A673 (cell line): ENCODE results near the gene THPO. TPM values are rescaled to one million over a fixed set of nuclear protein-coding genes. Genes with fewer than 3 reads are reported as not detected.

Source experiments
- Bru-seq: library from RNA; stranded (reverse); fragments of 400-500 nt; gene quantifications from one replicate; lab custom pipeline; 2021; lab: Mats Ljungman, UMichigan
- BruChase-seq, 2 experiments: library from RNA; stranded (reverse); fragments of 400-500 nt; gene quantifications; one replicate each; lab custom pipeline; 2021; lab: Mats Ljungman, UMichigan
- BruUV-seq: library from RNA; stranded (reverse); fragments of 400-500 nt; replicated peaks from 2 replicates; lab custom pipeline; 2021; lab: Mats Ljungman, UMichigan
- CTCF ChIA-PET: fragments of 300-600 bp; sonication (Branson Sonifier 250); formaldehyde crosslinking; loops from one replicate; lab custom pipeline; 2022; ENCODE audit warnings: antibody characterized with exemption; lab: Charles Lee
- POLR2A ChIA-PET: fragments of 300-600 bp; sonication (Branson Sonifier 250); formaldehyde crosslinking; loops from one replicate; lab custom pipeline; 2022; ENCODE audit warnings: antibody characterized with exemption; ENCODE audit not compliant: low non-redundant PET; lab: Charles Lee
- DNase-seq: peaks from one replicate; pipeline ENCODE4 v3.0.0-alpha.2; 2015; ENCODE audit warnings: low spot score
- H3K27ac ChIP-seq: fragments of 200-600 bp; sonication (generic); 2 replicates; pipeline ENCODE4 v1.5.1; 2016; ENCODE audit warnings: mixed run types, low read depth, mild to moderate bottlenecking, mixed read lengths, antibody characterized with exemption, low read length; ENCODE audit not compliant: poor library complexity, severe bottlenecking
- H3K27me3 ChIP-seq: fragments of 200-600 bp; sonication (generic); replicated peaks from 2 replicates; pipeline ENCODE4 v1.6.1; 2017; ENCODE audit warnings: mixed run types, low read depth, mild to moderate bottlenecking, mixed read lengths, antibody characterized with exemption, low read length; ENCODE audit not compliant: insufficient read depth, poor library complexity
- H3K36me3 ChIP-seq: fragments of 200-600 bp; sonication (generic); 2 replicates; pipeline ENCODE4 v1.6.1; 2016; ENCODE audit warnings: mixed run types, mild to moderate bottlenecking, mixed read lengths, antibody characterized with exemption, low read length; ENCODE audit not compliant: insufficient read depth, poor library complexity, severe bottlenecking
- H3K4me1 ChIP-seq: fragments of 200-600 bp; sonication (generic); 2 replicates; pipeline ENCODE4 v1.6.1; 2017; ENCODE audit warnings: mixed run types, mild to moderate bottlenecking, mixed read lengths, antibody characterized with exemption, low read length; ENCODE audit not compliant: insufficient read depth, poor library complexity, severe bottlenecking
- H3K4me3 ChIP-seq: fragments of 200-600 bp; sonication (generic); 2 replicates; pipeline ENCODE4 v1.5.1; 2016; ENCODE audit warnings: low read depth, mixed run types, mild to moderate bottlenecking, mixed read lengths, low read length; ENCODE audit not compliant: poor library complexity, severe bottlenecking
- H3K9me3 ChIP-seq: fragments of 200-600 bp; sonication (generic); 2 replicates; pipeline ENCODE4 v1.6.1; 2016; ENCODE audit warnings: mixed run types, low read depth, mild to moderate bottlenecking, mixed read lengths, antibody characterized with exemption, low read length; ENCODE audit not compliant: poor library complexity, severe bottlenecking
- CTCF ChIP-seq: fragments of 300-800, 200-600 bp; sonication (generic); conservative IDR thresholded peaks from 2 replicates; pipeline ENCODE4 v1.5.1; 2017; ENCODE audit warnings: low read depth, mild to moderate bottlenecking, antibody characterized with exemption, low read length, moderate library complexity, mixed read lengths
- EZH2 ChIP-seq: fragments of 200-600 bp; sonication (generic); IDR thresholded peaks from 2 replicates; pipeline ENCODE4 v1.6.1; 2017; ENCODE audit warnings: borderline replicate concordance, low read depth, mild to moderate bottlenecking, mixed read lengths, antibody characterized with exemption, low read length; ENCODE audit not compliant: poor library complexity, severe bottlenecking
- intact Hi-C: fragments of 100-400 bp; cut with micrococcal nuclease; formaldehyde crosslinking; loops from one replicate; pipeline ENCODE4 v1.10.0; 2022; ENCODE audit not compliant: unreplicated experiment
- long read RNA-seq: library from polyadenylated mRNA; stranded (forward); transcript quantifications from one replicate; pipeline ENCODE4 v2.0.0, GENCODE V29; 2022
- total RNA-seq: library from RNA; stranded (reverse); gene quantifications from 2 replicates; pipeline ENCODE4 v1.2.3, GENCODE V29; 2021

THPO gene
- total RNA-seq (not detected in 2 replicates), Bru-seq, nascent RNA (not detected), BruChase-seq, experiment 1, labeled RNA remaining after a 2-hour chase (not detected), BruChase-seq, experiment 2, labeled RNA remaining after a 6-hour chase (not detected)
- long read RNA-seq = 0 reads

DNA sequence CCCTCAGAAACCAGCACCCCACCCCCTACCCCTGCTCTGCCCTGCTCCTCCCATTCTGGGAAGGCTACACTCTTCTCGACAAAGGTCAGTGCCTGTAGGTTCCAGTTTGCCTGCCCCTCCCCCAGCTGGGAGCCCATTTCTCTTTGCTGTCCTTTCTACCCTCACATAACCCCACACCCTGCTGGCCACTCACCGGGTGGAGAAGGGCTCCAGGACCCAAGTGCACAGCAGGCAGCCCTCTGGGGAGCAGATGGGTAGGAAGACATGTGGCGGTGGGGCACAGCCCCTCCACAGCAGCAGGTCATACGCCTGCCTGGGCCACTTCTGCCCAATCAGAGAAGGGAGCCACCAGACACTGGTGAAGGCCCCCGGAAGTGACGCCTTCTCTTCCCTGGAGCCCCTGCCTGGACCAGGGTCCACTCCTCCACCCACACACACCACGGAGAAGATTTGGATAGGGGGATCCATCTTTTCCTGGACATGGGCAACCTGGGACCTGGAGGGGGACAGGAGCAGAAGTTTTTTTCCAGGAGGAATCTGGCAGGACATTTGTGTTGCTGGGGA lies at the start of gene THPO:
TSS of gene THPO (minus strand) at position 326 of the 564 bp plus-strand sequence. CDS start 1,948 bp downstream, outside the sequence.
- no peaks in the 10 kb centered on the region for H3K9me3 ChIP-seq
- ChIA-PET POLR2A (no interaction called here), CTCF (no interaction called here)
- intact Hi-C loops = loop anchor here (10.0 kb wide), 1 partner anchor 407 kb away; no protein-coding TSS in a partner anchor
- H3K36me3 ChIP-seq = no peaks in the 10 kb centered on the region
- TF ChIP-seq EZH2 (no peak), CTCF (no peak)
- peaks cover 4% of the 10 kb centered on the region for H3K4me1 ChIP-seq
- no peak within 1 kb of the TSS for H3K27ac ChIP-seq
- H3K4me3 ChIP-seq = no peak within 1 kb of the TSS
- no TSS peak for BruUV-seq
- peaks cover 48% of the 10 kb centered on the region for H3K27me3 ChIP-seq
- DNase-seq = no peak

DNA sequence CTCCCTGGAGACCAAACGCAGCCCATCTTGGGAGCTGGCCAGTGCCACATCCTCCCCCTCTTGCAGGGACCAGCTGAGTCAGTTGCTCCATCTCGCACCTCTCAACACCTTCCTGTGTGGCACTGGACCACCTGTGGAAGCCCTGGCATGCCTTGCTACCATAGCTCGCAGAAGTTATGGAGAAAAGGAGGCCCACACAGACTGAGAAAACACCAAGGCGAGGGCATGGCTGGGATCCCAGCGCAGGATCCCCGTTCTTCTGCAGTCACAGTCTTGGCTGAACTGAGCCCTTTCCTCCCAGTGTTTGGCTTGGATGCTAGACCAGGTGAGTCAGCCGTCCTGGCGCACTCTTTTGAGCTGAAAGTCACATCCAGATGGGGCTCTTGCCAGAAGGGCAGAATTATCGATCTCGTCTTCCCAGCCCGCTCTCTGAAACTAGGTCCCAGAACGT lies 48.7 kb upstream of the THPO start:
- intact Hi-C loops = no loop called here
- Histone ChIP-seq H3K4me3 (no peak overlapping the region), H3K27me3 (no peaks in the 10 kb centered on the region), H3K27ac (no peak overlapping the region), H3K9me3 (no peaks in the 10 kb centered on the region), H3K36me3 (no peaks in the 10 kb centered on the region), H3K4me1 (no peaks in the 10 kb centered on the region)
- POLR2A ChIA-PET = no interaction called here
- TF ChIP-seq EZH2 (no peak), CTCF (no peak)
- CTCF ChIA-PET = no interaction called here
- DNase-seq = no peak
- no TSS peak for BruUV-seq

DNA sequence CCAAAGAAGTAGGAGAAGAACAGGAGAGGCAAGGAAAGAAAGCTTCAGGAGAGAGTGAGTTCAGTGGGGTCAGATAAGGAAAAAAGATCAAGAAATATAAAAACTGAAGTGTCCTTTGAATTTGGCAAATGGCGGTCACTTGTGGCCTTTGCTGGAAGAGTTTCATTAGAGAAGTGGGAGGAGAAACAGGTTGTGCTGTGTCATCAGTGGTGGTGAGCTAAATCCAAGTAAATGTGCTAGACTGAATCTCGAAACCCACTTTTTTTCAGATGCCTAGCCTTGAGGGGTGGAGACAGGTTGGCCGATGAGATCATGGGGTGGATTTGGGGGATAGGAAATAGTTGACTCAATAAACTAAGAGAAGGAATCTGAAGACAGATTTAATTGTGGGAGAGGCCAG lies 45.6 kb upstream of the THPO start:
- intact Hi-C loops = no loop called here
- TF ChIP-seq EZH2 = no peak
- TF ChIP-seq CTCF = no peak
- no peak overlapping the region for H3K4me3 ChIP-seq
- no peaks in the 10 kb centered on the region for H3K4me1 ChIP-seq
- ChIA-PET CTCF (no interaction called here), POLR2A (no interaction called here)
- no peaks in the 10 kb centered on the region for H3K9me3 ChIP-seq
- DNase-seq = no peak
- no TSS peak for BruUV-seq
- no peak overlapping the region for H3K27ac ChIP-seq
- H3K36me3 ChIP-seq = no peaks in the 10 kb centered on the region
- no peaks in the 10 kb centered on the region for H3K27me3 ChIP-seq
